ENCODE data around the gene SYNGR4.
"Not testable (repeated sequence)": the region's sequence is repeated elsewhere in the genome, so short reads cannot be mapped to it uniquely, and the experiment has no call there.

SYNGR4 gene

DNA sequence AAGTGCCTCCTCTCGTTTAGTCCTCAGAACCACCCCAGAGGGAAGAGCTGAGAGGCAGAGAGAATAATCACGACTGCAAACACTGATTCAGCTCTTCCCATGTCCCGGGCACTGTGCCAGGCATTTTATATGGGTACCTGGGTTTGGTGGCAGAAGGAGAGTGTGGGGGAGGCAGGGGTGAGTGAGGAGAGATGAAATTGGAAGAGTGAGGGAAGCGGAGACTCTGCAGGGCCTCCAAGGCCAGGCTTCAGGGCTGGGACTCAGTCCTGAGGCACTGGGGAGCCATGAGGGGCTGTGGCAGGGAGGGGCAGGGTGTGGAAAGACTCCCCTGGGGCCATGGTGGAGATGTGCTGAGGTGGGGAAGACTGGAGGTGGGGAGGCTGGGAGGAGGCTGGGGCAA is 8.7 kb downstream of the SYNGR4 start:
- Histone ChIP-seq H3K9me3 (ENCODE audit: control insufficient read depth, insufficient read depth, low read length) (no peaks in the 10 kb centered on the region), H3K9ac (ENCODE audit: low read depth, low read length) (no peak overlapping the region), H3K4me1 (ENCODE audit: insufficient read depth, low read length) (no peaks in the 10 kb centered on the region)

DNA sequence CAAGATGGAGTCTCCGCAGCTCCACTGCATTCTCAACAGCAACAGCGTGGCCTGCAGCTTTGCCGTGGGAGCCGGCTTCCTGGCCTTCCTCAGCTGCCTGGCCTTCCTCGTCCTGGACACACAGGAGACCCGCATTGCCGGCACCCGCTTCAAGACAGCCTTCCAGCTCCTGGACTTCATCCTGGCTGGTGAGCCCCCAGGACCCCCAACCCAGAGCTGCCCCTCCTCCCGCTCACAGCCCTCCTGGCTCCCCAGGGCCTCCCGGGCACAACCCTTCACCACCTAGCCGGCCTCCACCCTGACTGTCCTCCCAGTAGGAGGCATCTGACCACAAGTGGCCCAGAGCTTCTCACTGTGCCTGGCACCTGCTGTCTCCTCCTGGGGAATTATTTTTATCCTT is 9.4 kb downstream of the SYNGR4 start:
- no peak overlapping the region for H3K9ac ChIP-seq (ENCODE audit: low read depth, low read length)
- H3K4me1 ChIP-seq (ENCODE audit: insufficient read depth, low read length), result no peaks in the 10 kb centered on the region
- H3K36me3 ChIP-seq (ENCODE audit: insufficient read depth, low read length), result no peaks in the 10 kb centered on the region
- no peaks in the 10 kb centered on the region for H3K9me3 ChIP-seq (ENCODE audit: control insufficient read depth, insufficient read depth, low read length)

More for the DNA sequence above, 8.7 kb downstream of the SYNGR4 start:
- H3K36me3 ChIP-seq (ENCODE audit: insufficient read depth, low read length), result no peaks in the 10 kb centered on the region

DNA sequence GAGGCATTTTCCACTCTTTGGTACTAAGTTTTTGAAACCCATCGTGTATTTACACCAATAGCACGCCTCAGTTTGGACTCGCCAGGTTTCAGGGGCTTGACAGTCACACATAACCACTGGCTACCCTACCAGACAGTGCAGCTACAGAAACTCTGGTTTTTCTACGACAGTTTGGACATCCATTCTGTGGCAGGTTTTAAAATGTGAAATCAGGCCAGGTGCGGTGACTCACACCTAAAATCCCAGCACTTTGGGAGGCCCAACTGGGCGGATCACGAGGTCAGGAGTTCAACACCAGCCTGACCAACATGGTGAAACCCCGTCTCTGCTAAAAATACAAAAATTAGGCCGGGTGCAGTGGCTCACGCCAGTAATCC is 14.0 kb downstream of the SYNGR4 start:
- Histone ChIP-seq H3K4me1 (ENCODE audit: insufficient read depth, low read length) (no peaks in the 10 kb centered on the region), H3K36me3 (ENCODE audit: insufficient read depth, low read length) (0 out of 2 replicates have a peak, but pooled peaks cover 3% of the 10 kb centered on the region), H3K9ac (ENCODE audit: low read depth, low read length) (no peak overlapping the region), H3K9me3 (ENCODE audit: control insufficient read depth, insufficient read depth, low read length) (no peaks in the 10 kb centered on the region)

DNA sequence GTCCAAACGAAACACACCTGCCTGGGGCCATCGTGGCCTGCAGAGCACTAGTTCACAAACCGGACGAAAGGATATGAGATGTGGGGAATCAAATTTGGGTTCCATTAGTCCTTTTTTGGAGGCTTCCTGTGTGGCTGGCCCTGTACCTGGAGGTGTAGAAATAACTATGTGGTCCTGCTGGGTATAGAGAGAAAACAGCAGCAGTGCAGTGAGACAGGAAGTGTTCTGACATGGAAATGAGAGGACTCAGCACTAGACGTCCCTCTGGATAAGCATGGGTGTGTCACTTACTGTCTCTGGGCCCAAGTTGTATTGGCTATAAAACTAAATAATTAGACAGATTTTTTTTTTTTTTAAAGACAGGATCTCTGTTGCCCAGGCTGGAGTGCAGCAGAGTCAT is 14.9 kb downstream of the SYNGR4 start:
- H3K4me1 ChIP-seq (ENCODE audit: insufficient read depth, low read length), result no peaks in the 10 kb centered on the region
- no peaks in the 10 kb centered on the region for H3K9me3 ChIP-seq (ENCODE audit: control insufficient read depth, insufficient read depth, low read length)
- no peak overlapping the region for H3K9ac ChIP-seq (ENCODE audit: low read depth, low read length)
- peaks cover 12% of the 10 kb centered on the region; the same call in 1 of the 2 replicates for H3K36me3 ChIP-seq (ENCODE audit: insufficient read depth, low read length)

DNA sequence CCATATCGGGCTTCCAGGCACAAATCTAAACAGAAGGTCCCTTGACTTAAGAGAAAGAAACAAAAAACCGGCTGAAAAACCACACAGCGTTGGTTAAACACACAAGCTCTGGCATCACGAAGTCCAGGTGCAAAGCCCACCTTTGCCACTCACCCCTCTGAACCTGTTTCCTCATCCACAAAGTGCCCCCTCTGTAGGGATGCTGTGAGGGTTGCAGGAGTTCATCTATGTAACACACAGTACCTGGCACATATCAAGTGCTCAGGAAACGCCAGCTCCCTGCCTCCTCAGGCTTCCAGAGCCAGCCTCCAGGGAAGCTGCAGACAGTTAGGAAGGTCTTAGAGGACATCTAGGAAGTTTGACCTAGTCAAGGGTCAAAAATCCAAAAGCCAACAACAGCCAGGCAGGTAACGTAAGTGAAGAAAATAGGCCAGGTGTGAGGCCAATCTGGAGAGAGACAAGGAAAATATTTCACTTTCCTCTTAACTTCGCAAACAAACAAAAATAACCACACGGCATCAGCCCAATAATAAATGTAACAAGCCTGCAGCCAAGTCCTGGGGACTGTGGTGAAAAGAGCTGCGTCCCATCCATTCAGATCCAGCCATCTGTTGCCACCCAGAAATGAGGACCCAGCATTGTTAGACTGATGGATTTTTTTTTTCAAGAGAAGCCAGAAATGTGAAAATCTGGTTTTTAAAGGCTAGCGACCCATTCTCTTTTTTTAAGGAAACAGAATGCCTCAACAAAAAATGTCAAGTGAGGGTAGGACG is 17.2 kb downstream of the SYNGR4 start:
- H3K9me3 ChIP-seq (ENCODE audit: control insufficient read depth, insufficient read depth, low read length), result no peaks in the 10 kb centered on the region

DNA sequence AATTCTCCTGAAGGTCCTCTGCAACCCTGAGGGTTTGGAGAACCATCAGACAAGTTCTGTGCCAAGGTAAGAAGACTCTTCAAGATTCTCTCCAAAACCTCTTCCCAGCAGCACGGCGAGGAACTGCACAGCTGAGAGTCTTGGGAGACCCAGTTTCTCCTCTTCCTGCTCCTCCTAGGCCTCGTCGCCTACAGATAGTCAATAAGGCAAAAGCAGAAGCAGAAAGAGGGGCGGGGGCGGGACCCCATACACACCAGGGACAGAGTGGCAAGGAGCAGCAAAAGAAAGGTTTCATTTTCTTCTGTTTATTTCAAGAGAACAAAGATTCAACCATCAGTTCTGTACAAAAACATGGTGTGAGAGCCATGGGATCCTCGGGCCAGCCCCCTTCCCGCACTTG is 18.1 kb downstream of the SYNGR4 start:
- Histone ChIP-seq H3K36me3 (ENCODE audit: insufficient read depth, low read length) (peaks cover 26% of the 10 kb centered on the region), H3K9me3 (ENCODE audit: control insufficient read depth, insufficient read depth, low read length) (no peaks in the 10 kb centered on the region), H3K4me1 (ENCODE audit: insufficient read depth, low read length) (no peaks in the 10 kb centered on the region), H3K9ac (ENCODE audit: low read depth, low read length) (no peak overlapping the region)

More for the DNA sequence above, 17.2 kb downstream of the SYNGR4 start:
- Histone ChIP-seq H3K36me3 (ENCODE audit: insufficient read depth, low read length) (peaks cover 23% of the 10 kb centered on the region), H3K4me1 (ENCODE audit: insufficient read depth, low read length) (no peaks in the 10 kb centered on the region), H3K9ac (ENCODE audit: low read depth, low read length) (no peak overlapping the region)

DNA sequence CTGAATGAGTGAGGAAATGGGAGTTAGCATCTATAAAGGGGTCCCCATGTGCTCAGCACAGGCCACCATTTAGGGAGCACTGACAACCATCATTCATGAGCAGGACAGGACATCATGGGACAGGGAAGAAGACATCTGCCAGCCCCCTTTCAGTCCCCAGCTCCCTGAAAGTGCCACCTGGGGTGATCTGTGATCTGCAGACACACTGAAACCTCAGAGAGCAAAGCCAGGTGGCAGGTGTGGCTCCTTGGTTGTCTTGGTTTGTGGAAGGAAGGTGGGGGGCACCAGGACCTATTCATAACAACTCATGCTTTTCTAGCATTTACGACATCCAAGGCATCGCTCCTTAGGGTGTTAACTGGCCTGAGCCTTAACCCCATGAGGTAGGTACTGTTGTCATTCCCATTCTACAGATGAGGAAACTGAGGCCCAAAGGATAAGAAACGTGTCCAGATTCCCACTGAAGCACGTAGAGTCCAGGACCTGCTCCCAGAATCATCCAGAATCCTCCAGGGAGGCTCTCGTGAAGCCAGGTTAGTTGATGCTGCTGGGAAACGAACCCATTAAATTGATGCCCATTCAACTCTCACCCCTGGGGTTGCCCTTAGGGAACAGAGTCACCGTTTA is 21.4 kb downstream of the SYNGR4 start:
- Histone ChIP-seq H3K9ac (ENCODE audit: low read depth, low read length) (no peak overlapping the region), H3K4me1 (ENCODE audit: insufficient read depth, low read length) (no peaks in the 10 kb centered on the region), H3K9me3 (ENCODE audit: control insufficient read depth, insufficient read depth, low read length) (no peaks in the 10 kb centered on the region), H3K36me3 (ENCODE audit: insufficient read depth, low read length) (peaks cover 37% of the 10 kb centered on the region)

DNA sequence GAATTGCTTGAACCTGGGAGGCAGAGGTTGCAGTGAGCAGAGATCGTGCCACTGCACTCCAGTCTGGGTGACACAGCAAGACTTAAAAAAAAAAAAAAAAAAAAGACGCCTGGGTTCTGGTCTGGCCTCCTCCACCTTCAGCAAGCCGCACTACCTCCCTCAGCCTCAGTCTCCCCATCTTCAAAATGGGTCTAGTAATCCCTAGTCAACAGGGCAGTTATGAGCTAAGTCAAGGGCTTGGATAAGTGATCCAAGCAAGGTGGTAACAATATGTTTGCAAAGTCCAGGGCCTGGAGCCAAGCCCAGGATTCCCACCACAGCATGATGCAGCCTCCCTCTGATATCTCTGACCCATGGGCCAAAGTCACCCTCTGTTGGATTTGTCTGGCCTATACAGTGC is 22.8 kb downstream of the SYNGR4 start:
- peaks cover 34% of the 10 kb centered on the region for H3K36me3 ChIP-seq (ENCODE audit: insufficient read depth, low read length)
- H3K9me3 ChIP-seq (ENCODE audit: control insufficient read depth, insufficient read depth, low read length), result no peaks in the 10 kb centered on the region
- H3K9ac ChIP-seq (ENCODE audit: low read depth, low read length), result no peak overlapping the region
- no peaks in the 10 kb centered on the region for H3K4me1 ChIP-seq (ENCODE audit: insufficient read depth, low read length)

DNA sequence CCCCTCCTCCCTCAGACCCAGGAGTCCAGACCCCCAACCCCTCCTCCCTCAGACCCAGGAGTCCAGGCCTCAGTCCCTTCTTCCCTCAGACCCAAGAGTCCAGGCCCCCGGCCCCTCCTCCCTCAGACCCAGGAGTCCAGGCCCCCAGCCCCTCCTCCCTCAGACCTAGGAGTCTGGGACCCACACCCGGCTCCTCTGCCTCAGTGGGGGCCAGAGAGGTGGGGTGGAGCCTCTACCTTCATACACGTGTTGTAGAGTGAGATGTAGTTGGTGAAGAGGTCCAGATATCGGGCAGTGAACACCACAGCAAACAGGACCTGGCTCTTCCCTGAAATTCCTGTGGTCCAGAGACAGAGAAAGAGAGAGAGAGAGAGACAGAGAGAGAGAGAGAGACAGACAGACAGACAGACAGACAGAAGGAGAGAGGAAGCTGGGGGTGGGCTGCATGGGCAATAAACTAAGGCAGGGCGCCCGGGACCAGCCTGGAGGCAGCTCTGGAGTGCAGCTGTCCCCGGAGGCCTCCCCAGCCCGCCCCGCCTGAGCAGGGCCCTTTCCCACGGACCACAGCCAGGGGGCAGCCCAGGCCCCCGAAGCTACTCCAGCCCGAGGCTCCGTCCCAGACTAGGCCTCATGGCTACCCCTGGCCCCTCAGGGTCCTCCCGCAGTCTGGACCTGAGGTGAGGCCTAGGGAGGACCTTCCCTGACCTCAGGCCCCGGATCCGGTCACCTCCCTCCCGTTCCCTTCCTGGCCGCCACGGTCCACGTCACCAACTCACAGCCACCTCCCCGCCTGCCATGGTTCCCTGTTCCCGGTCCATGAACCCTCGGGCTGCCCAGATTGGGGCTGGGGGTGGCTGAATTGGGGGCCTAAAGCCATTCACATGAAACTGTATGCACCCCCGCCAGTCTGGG is 26.3 kb downstream of the SYNGR4 start:
- no peaks in the 10 kb centered on the region for H3K9me3 ChIP-seq (ENCODE audit: control insufficient read depth, insufficient read depth, low read length)
- H3K36me3 ChIP-seq (ENCODE audit: insufficient read depth, low read length), result peaks cover 19% of the 10 kb centered on the region
- H3K9ac ChIP-seq (ENCODE audit: low read depth, low read length), result peak overlapping the region; percentile 94
- H3K4me1 ChIP-seq (ENCODE audit: insufficient read depth, low read length), result no peaks in the 10 kb centered on the region

DNA sequence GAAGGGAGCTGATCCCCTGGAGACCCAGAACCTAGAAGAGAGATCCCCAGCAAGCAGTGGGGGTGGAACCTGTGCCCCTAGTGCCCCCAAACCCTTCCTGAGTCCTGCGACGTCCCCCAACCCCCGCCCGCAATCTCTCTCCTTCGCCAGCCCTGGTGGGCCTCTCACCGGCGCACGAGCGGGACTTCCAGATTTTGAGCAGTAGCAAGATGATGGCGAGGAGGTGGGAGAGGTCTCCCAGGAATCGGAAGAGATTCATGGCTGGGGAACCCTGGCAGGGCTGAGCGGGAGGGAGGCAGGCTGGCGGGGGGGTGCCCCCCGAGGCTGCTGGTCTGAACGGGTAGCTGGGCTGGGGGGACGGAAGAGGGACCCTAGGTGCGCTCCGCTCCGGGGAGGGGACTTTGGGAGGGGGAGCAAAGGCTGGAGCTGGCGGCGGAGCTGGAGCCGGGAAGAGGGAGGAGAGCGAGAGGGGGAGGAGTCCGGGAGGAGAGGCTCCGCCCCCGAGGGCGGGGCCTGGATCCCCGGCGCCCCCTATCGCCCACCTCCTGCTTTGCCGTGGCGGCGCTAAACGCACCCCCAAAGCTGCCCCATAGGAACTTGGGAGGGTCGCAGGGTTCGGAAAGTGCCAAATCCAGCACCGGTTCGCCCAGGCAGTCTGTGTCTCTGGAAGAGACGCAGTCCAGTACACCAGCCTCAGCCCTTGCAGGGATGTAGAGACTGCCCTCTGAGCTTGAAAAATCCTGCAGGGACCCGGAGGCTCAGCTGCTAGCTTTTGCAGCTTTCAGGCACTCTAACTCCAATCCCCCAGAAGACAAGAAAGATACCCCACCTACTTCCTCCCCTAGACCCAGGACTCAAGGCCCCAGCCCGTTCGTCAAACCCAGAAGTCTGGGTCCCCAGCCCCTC is 27.2 kb downstream of the SYNGR4 start, which contains the start of gene KDELR1:
Gene KDELR1 (minus strand): TSS at position 452 of the 906 bp plus-strand sequence. CDS start 193 bp downstream, at position 259.
- Histone ChIP-seq H3K4me1 (ENCODE audit: insufficient read depth, low read length) (peaks cover 3% of the 10 kb centered on the region; the same call in 1 of the 2 replicates), H3K9me3 (ENCODE audit: control insufficient read depth, insufficient read depth, low read length) (no peaks in the 10 kb centered on the region), H3K36me3 (ENCODE audit: insufficient read depth, low read length) (peaks cover 14% of the 10 kb centered on the region), H3K9ac (ENCODE audit: low read depth, low read length) (peak within 1 kb of the TSS; percentile 94)

DNA sequence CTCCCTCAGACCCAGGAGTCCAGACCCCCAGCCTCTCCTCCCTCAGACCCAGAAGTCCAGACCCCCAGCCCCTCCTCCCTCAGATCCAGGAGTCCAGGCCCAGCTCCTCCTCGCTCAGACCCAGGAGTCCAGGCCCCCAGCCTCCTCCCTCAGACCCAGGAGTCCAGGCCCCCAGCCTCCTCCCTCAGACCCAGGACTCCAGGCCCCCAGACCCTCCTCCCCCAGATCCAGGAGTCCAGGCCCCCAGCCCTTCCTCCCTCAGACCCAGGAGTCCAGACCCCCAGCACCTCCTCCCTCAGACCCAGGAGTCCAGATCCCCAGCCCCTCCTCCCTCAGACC is 27.8 kb downstream of the SYNGR4 start:
- H3K9ac ChIP-seq (ENCODE audit: low read depth, low read length); H3K9me3 ChIP-seq (ENCODE audit: control insufficient read depth, insufficient read depth, low read length); H3K4me1 ChIP-seq (ENCODE audit: insufficient read depth, low read length): not testable (repeated sequence)
- peaks cover 14% of the 10 kb centered on the region for H3K36me3 ChIP-seq (ENCODE audit: insufficient read depth, low read length)

DNA sequence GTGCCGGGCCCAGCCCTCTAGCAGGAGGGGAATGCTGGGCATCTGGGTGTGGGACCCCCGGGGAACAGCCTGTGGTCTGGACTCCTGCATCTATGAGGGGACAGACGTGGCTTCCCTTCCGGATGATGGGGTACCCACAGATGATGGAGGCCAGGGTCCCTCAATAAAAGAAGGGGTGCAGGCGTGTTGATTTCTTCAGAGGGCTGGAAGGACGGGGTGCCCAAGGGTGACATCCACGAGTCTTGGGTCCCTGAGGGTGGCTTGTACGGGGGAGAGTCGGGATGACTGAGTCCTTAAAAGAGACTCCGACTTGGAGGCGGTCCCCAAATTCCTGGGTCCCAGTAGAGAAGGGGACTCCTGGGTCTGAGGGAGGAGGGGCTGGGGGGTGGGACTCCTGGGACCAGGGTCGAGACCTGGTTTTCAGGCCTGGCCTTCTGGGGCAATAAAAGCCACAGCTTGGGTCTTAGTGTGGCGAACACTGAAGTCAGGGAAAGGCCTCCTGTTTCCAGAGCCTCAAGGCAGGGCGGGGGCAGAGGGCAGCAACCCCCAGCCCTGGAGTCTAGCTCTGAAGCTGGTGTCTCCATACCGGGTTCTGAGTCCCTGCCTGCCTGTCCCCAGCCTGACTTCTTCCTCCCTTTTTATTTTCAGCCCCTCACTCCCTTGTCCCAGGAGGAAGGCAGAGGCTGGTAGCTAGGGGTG is 28.8 kb downstream of the SYNGR4 start:
- H3K4me1 ChIP-seq (ENCODE audit: insufficient read depth, low read length), result peaks cover 11% of the 10 kb centered on the region; the same call in 1 of the 2 replicates
- H3K36me3 ChIP-seq (ENCODE audit: insufficient read depth, low read length), result peaks cover 6% of the 10 kb centered on the region
- H3K9ac ChIP-seq (ENCODE audit: low read depth, low read length), result peak overlapping the region; percentile 58; the same call in 1 of the 2 replicates

More for the DNA sequence above, 28.8 kb downstream of the SYNGR4 start:
- no peaks in the 10 kb centered on the region for H3K9me3 ChIP-seq (ENCODE audit: control insufficient read depth, insufficient read depth, low read length)
